Measurements from ENCODE around the gene MEX3A. TPM values are rescaled to one million over a fixed set of nuclear protein-coding genes. Genes with fewer than 3 reads are reported as not detected.
A peak's percentile ranks its signal among the peaks of the same experiment; 100 is the strongest.

The MEX3A gene
- total RNA-seq, 1 donor from 2014 or later = 32.2 TPM

DNA sequence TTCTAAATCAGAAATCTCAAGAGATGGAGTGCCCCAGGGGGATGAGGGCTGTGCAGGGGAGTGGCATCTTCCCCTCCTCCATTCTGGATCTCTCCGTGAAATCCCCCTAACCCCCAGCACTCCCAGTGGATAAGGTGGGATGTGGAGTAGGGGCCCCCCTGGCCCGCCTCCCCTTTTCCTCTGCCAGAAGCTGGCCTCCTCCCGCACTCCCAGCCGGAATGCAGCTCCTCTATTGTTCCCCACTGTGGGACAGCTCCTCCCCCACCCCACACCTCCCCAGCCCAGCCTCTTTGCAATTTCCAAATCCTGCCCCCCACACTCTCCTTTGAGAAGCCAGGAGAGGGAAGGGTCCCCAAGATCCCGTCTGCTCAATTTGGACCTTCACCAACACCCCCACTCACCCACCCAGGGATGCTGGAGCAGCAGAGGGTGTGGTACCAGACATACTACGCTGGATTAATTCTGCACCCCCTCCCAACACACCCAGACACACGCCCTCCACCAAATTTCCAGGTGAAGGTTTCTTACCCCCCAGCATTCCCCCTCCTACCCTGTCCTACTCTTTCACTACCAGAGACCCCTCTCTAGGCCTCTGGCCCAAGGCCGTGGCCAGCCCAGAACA is 1.9 kb downstream of the MEX3A start:
- H3K9me3 Mint-ChIP-seq = no peaks in the 10 kb centered on the region
- Histone ChIP-seq H3K4me1 (peaks cover 61% of the 10 kb centered on the region), H3K9me3 (ENCODE audit: low read depth) (no peaks in the 10 kb centered on the region), H3K27me3 (no peaks in the 10 kb centered on the region), H3K27ac (peak overlapping the region; percentile 99), H3K4me3 (peak overlapping the region; percentile 99), H3K9ac (peak overlapping the region; percentile 94), H3F3A (ENCODE audit: low read depth) (peaks cover 94% of the 10 kb centered on the region), H3K36me3 (no peaks in the 10 kb centered on the region), H3K4me2 (peak overlapping the region; percentile 97), H2AFZ (replicated peaks) (no peak overlapping the region), H3K79me2 (ENCODE audit: low read depth) (peaks cover 93% of the 10 kb centered on the region), H4K20me1 (ENCODE audit: low read depth) (peaks cover 81% of the 10 kb centered on the region)
- peaks cover 27% of the 10 kb centered on the region for H3K36me3 Mint-ChIP-seq
- peak overlapping the region; percentile 99 for H3K4me3 Mint-ChIP-seq
- DNase-seq (ENCODE audit: low spot score) = peak; percentile 67
- H3K27ac Mint-ChIP-seq = peak overlapping the region; percentile 99
- peaks cover 9% of the 10 kb centered on the region for H3K27me3 Mint-ChIP-seq (ENCODE audit: insufficient read depth, low read depth)
- peaks cover 67% of the 10 kb centered on the region for H3K4me1 Mint-ChIP-seq
- no peak for TF ChIP-seq EZH2 (IDR thresholded peaks at IDR 0.05)
- TF ChIP-seq, protein P1, sequence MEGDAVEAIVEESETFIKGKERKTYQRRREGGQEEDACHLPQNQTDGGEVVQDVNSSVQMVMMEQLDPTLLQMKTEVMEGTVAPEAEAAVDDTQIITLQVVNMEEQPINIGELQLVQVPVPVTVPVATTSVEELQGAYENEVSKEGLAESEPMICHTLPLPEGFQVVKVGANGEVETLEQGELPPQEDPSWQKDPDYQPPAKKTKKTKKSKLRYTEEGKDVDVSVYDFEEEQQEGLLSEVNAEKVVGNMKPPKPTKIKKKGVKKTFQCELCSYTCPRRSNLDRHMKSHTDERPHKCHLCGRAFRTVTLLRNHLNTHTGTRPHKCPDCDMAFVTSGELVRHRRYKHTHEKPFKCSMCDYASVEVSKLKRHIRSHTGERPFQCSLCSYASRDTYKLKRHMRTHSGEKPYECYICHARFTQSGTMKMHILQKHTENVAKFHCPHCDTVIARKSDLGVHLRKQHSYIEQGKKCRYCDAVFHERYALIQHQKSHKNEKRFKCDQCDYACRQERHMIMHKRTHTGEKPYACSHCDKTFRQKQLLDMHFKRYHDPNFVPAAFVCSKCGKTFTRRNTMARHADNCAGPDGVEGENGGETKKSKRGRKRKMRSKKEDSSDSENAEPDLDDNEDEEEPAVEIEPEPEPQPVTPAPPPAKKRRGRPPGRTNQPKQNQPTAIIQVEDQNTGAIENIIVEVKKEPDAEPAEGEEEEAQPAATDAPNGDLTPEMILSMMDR (IDR thresholded peaks at IDR 0.05) = no peak
- TF ChIP-seq EZH2phosphoT487 (IDR thresholded peaks at IDR 0.05) = no peak

DNA sequence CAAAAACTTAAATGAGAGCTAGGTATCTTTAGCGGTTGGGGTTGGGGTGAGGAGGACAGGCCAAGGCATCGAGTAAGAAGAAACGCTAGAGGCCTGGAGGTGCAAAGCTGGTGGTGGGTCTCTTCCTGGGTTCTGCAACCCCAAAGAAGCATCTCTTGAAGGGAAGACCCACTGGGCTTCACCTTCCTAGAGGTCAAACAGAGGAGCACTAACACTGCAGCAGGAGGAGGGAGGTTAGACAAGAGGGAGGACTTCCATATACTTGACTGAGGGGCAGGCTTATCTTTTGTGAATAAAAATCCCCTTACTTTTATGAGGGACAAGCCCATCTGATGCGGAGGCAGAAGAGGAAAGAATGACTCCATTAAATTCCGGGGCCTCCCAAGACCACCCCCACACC is 2.5 kb downstream of the MEX3A start:
- Mint-ChIP-seq H3K27me3 (ENCODE audit: insufficient read depth, low read depth) (peaks cover 9% of the 10 kb centered on the region), H3K4me3 (peak overlapping the region; percentile 99), H3K36me3 (peaks cover 31% of the 10 kb centered on the region), H3K9me3 (no peaks in the 10 kb centered on the region), H3K27ac (peak overlapping the region; percentile 57), H3K4me1 (peaks cover 67% of the 10 kb centered on the region)
- Histone ChIP-seq H4K20me1 (ENCODE audit: low read depth) (peaks cover 81% of the 10 kb centered on the region), H3K27ac (no peak overlapping the region), H3K79me2 (ENCODE audit: low read depth) (peaks cover 93% of the 10 kb centered on the region), H3F3A (ENCODE audit: low read depth) (peaks cover 94% of the 10 kb centered on the region), H3K36me3 (no peaks in the 10 kb centered on the region), H3K9me3 (ENCODE audit: low read depth) (no peaks in the 10 kb centered on the region), H3K9ac (peak overlapping the region; percentile 94), H3K4me1 (peaks cover 61% of the 10 kb centered on the region), H2AFZ (replicated peaks) (no peak overlapping the region), H3K27me3 (no peaks in the 10 kb centered on the region), H3K4me2 (peak overlapping the region; percentile 97), H3K4me3 (peak overlapping the region; percentile 99)
- TF ChIP-seq EZH2phosphoT487 (IDR thresholded peaks at IDR 0.05) (no peak), EZH2 (IDR thresholded peaks at IDR 0.05) (no peak)
- TF ChIP-seq, protein P1 (IDR thresholded peaks at IDR 0.05) = no peak
- DNase-seq (ENCODE audit: low spot score) = no peak

DNA sequence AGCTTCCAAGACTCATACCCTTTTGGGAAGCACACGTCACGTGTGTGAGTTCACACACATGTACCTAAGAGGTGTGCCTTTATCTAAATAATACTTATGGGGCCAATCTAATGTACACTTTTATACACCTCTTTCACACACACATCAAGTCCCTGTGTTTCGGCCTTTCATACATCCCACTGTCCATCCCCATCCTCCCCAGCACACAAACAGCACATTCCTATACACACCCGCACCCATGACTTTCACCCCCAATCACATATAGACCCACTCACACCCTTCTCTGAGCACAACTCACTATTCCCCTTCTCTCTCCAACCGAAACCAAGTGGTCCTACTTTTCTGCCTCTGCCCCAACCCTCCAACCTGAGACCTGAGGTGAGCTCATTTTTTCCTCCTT is 3.5 kb downstream of the MEX3A start:
- DNase-seq (ENCODE audit: low spot score) = no peak
- Histone ChIP-seq H3K9ac (peak overlapping the region; percentile 40), H3K79me2 (ENCODE audit: low read depth) (peaks cover 93% of the 10 kb centered on the region), H2AFZ (replicated peaks) (no peak overlapping the region), H3K4me1 (peaks cover 60% of the 10 kb centered on the region), H4K20me1 (ENCODE audit: low read depth) (peaks cover 80% of the 10 kb centered on the region), H3K36me3 (no peaks in the 10 kb centered on the region), H3F3A (ENCODE audit: low read depth) (peaks cover 94% of the 10 kb centered on the region), H3K4me2 (peak overlapping the region; percentile 97), H3K27ac (peak overlapping the region; percentile 76), H3K4me3 (peak overlapping the region; percentile 99), H3K27me3 (no peaks in the 10 kb centered on the region), H3K9me3 (ENCODE audit: low read depth) (no peaks in the 10 kb centered on the region)
- Mint-ChIP-seq H3K4me3 (peak overlapping the region; percentile 99), H3K9me3 (no peaks in the 10 kb centered on the region), H3K4me1 (peaks cover 65% of the 10 kb centered on the region), H3K36me3 (peaks cover 29% of the 10 kb centered on the region), H3K27ac (peak overlapping the region; percentile 1), H3K27me3 (ENCODE audit: insufficient read depth, low read depth) (peaks cover 7% of the 10 kb centered on the region)
- TF ChIP-seq EZH2 (IDR thresholded peaks at IDR 0.05) (no peak), EZH2phosphoT487 (IDR thresholded peaks at IDR 0.05) (no peak)
- TF ChIP-seq, protein P1 (IDR thresholded peaks at IDR 0.05) = no peak
